Sigmoid colon (tissue), 7 donors: ENCODE data around the gene LRIT1. TPM values are rescaled to one million over a fixed set of nuclear protein-coding genes. Genes with fewer than 3 reads are reported as not detected.

Experiments
- DNase-seq: peaks from one replicate; pipeline ENCODE4 v3.0.0-alpha.2; 2019
- H3K27ac ChIP-seq, 4 donors: fragments of 200-600 bp; sonication (generic); one replicate each; pipeline ENCODE4 v1.5.1; 2016 to 2019; ENCODE audit warnings: mild to moderate bottlenecking in 1 of 4
- H3K27me3 ChIP-seq, 3 donors: fragments of 200-600 bp; sonication (generic); one replicate each; pipeline ENCODE4 v1.5.1; 2019; ENCODE audit warnings: mild to moderate bottlenecking in 1 of 3
- H3K36me3 ChIP-seq, 4 donors: fragments of 200-600 bp; sonication (generic); one replicate each; pipeline ENCODE4 v1.5.1; 2016 to 2019
- H3K4me1 ChIP-seq, 4 donors: fragments of 200-600 bp; sonication (generic); one replicate each; pipeline ENCODE4 v1.5.1; 2017 to 2019
- H3K4me3 ChIP-seq, 4 donors: fragments of 200-600 bp; sonication (generic); one replicate each; pipeline ENCODE4 v1.5.1; 2017 to 2019; ENCODE audit warnings: mild to moderate bottlenecking in 2 of 4, moderate library complexity in 1 of 4
- H3K9me3 ChIP-seq, 4 donors: fragments of 200-600 bp in 3 of 4; sonication (generic) in 3 of 4; one replicate each; pipeline versions ENCODE4 v1.5.1 to v1.6.1; 2013 to 2019
- EP300 ChIP-seq, 4 donors: sonication (generic); formaldehyde crosslinking; IDR thresholded peaks; one replicate each; pipeline ENCODE4 v1.6.1; 2017; ENCODE audit warnings: antibody characterized with exemption in 4 of 4
- POLR2A ChIP-seq, 2 donors: fragments of 450-650 bp; IDR thresholded peaks; one replicate each; pipeline ENCODE4 v1.6.1; 2016; ENCODE audit warnings: antibody characterized with exemption in 2 of 2, mild to moderate bottlenecking in 2 of 2, moderate library complexity in 2 of 2
- POLR2AphosphoS5 ChIP-seq, 4 donors: sonication (generic); formaldehyde crosslinking; IDR thresholded peaks; one replicate each; pipeline ENCODE4 v1.6.1; 2017; ENCODE audit warnings: antibody characterized with exemption in 4 of 4
- WGBS, 2 donors: extraction: QIAGEN DNeasy Blood & Tissue Kit; methylation state at CpG; one replicate each; pipeline ENCODE4 v1.1.7; 2013; 5-methylcytosine and 5-hydroxymethylcytosine counted together
- intact Hi-C: fragments of 100-400 bp; cut with DNase I; formaldehyde crosslinking; loops from one replicate; pipeline ENCODE4 v1.15.1; 2023
- polyA plus RNA-seq, 3 donors: library from polyadenylated mRNA; stranded (reverse); fragments of 200-250 nt; gene quantifications; one replicate each; pipeline ENCODE4 v1.2.3, GENCODE V29; 2013
- total RNA-seq, 4 donors: library from RNA; depleted of rRNA; stranded (reverse); fragments of >200 nt; gene quantifications; one replicate each; pipeline ENCODE4 v1.1.0, GENCODE V29; 2016
- TF ChIP-seq, protein P1 (sequence below), 4 experiments: fragments of 450-650 bp in 3 of 4; fragments of 200-600 bp in 1 of 4; IDR thresholded peaks; one replicate each; pipeline ENCODE4 v1.5.1; 2016 to 2019; ENCODE audit warnings: antibody characterized with exemption in 4 of 4, mild to moderate bottlenecking in 3 of 4, moderate library complexity in 2 of 4
- donor health status: healthy with polysubstance abuse.
- donor health status: Bipolar disorder and iron deficiency.
- donor health status: healthy.

Gene LRIT1
- total and polyA plus RNA-seq, 7 donors: not detected

DNA sequence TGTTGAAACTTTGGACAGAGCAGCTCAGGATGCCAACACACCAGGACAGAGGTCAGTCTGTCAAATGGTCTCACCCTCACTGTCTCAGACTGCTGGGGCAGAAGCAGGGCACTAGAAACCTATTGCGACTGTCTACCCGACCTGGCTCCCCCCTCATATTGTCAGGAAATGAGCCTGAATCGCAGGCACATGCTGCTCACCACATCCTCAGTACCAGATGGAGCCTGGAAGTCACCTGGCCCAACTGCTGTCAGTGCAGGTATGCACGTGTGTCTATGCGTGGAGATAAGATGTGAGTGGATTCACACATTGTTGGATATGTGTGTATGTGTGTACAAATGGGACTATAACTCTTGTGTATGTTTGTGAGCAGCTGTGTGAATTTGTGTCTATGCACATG, 50.2 kb downstream of the LRIT1 start:
- peaks cover 0 to 23% (median 19%) of the 10 kb centered on the region in 4 donors for H3K4me1 ChIP-seq
- no peak overlapping the region for H3K27ac ChIP-seq
- H3K9me3 ChIP-seq: no peaks in the 10 kb centered on the region
- TF ChIP-seq EP300 (IDR thresholded peaks at IDR 0.05): no peak
- 60 to 87% methylated on average over 5 of the region's 5 CpGs for WGBS, 2 donors
- H3K27me3 ChIP-seq: peaks cover 0 to 44% (median 14%) of the 10 kb centered on the region in 3 donors
- DNase-seq: no peak
- intact Hi-C loops: no loop called here
- H3K36me3 ChIP-seq: no peaks in the 10 kb centered on the region
- no peak overlapping the region for H3K4me3 ChIP-seq

DNA sequence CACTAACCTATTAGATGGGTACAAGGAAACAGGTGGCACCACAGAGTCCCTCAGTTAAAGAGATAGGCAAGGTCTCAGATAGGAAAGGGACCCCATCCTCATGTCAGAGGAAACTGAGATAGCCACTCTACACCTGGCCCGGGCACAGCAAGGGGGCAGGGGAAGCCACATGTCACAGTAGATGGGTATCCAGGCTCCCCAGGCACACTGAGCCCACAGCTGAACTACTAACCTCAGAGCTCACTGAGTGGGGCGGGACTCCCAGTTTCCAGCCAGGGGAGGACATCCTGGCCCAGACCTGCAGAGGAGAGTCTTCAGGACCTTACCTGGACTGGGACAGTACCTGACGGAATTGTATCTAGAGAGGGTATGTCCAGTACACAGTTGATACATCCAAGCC, 50.7 kb downstream of the LRIT1 start:
- 78 to 94% methylated on average over 3 of the region's 3 CpGs for WGBS, 2 donors
- intact Hi-C loops: no loop called here

DNA sequence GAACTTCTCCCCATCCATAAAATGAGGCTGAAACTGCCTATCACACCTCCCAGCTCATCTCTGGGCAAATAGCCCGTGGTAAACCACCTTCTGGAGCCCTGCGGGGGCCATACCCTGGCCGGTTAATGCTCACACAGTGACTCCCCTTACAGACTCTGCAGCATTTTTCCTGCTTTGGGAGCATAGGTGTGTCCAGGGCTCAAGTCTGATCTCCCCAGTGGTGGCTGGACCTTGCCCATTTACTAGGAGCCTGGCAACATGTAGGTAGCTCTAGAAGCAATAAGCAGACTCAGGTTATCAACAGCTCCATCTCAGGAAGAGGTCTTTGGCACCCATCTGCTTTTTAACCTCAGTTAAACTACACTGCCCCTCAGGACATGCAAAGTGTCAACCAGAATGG, 52.5 kb downstream of the LRIT1 start:
- Histone ChIP-seq H3K4me1 (peaks cover 0 to under 1% (median 0%) of the 10 kb centered on the region in 4 donors), H3K9me3 (no peaks in the 10 kb centered on the region), H3K27me3 (peaks cover 0 to 25% (median 0%) of the 10 kb centered on the region in 3 donors), H3K36me3 (no peaks in the 10 kb centered on the region), H3K27ac (no peak overlapping the region), H3K4me3 (no peak overlapping the region)
- 15 to 58% methylated on average over 3 of the region's 3 CpGs for WGBS, 2 donors
- DNase-seq: no peak
- TF ChIP-seq POLR2AphosphoS5 (IDR thresholded peaks at IDR 0.05) (no peak), EP300 (IDR thresholded peaks at IDR 0.05) (no peak), POLR2A (IDR thresholded peaks at IDR 0.05) (no peak)
- TF ChIP-seq, protein P1, sequence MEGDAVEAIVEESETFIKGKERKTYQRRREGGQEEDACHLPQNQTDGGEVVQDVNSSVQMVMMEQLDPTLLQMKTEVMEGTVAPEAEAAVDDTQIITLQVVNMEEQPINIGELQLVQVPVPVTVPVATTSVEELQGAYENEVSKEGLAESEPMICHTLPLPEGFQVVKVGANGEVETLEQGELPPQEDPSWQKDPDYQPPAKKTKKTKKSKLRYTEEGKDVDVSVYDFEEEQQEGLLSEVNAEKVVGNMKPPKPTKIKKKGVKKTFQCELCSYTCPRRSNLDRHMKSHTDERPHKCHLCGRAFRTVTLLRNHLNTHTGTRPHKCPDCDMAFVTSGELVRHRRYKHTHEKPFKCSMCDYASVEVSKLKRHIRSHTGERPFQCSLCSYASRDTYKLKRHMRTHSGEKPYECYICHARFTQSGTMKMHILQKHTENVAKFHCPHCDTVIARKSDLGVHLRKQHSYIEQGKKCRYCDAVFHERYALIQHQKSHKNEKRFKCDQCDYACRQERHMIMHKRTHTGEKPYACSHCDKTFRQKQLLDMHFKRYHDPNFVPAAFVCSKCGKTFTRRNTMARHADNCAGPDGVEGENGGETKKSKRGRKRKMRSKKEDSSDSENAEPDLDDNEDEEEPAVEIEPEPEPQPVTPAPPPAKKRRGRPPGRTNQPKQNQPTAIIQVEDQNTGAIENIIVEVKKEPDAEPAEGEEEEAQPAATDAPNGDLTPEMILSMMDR (IDR thresholded peaks at IDR 0.05): no peak
- intact Hi-C loops: no loop called here

More for the DNA sequence above, 50.7 kb downstream of the LRIT1 start:
- peak; percentile 32 for DNase-seq
- no peak overlapping the region for H3K4me3 ChIP-seq
- H3K36me3 ChIP-seq: no peaks in the 10 kb centered on the region
- no peaks in the 10 kb centered on the region for H3K9me3 ChIP-seq
- H3K27me3 ChIP-seq: peaks cover 0 to 39% (median 14%) of the 10 kb centered on the region in 3 donors
- H3K4me1 ChIP-seq: peaks cover 0 to 18% (median 15%) of the 10 kb centered on the region in 4 donors
- TF ChIP-seq EP300 (IDR thresholded peaks at IDR 0.05) (no peak), POLR2A (IDR thresholded peaks at IDR 0.05) (no peak), POLR2AphosphoS5 (IDR thresholded peaks at IDR 0.05) (no peak)
- TF ChIP-seq, protein P1 (IDR thresholded peaks at IDR 0.05): no peak
- no peak overlapping the region for H3K27ac ChIP-seq

DNA sequence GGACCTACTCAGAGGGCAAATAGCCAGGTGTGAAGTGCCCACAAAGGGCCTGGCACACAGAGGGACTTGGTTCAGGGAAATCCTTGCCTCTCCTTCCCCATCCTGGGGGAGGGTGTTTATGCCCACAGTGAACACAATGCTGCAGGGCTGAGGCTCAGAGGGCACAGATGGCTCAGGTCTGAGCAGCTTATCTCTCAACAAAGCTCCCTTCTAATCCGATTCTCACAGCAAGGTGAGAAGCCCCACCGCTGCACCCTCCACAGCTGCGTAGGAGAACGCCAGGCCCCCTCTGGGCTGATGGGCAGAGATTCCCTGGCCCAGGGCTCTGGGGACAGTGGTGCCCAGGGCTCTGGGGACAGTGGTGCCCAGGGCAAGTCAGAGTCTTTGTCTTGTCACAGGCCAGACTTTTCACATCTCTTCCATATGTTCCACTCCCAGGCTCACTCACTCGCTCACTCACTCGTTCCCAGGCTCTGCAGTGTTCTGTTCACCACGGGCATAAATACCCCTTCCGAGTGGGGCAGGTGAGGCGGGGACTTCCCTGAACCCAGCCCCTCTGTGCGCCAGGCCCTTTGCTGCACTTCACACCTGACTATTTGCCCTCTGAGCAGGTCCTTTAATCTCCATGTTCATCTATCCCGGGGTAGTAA, 55.7 kb downstream of the LRIT1 start:
- H3K9me3 ChIP-seq: no peaks in the 10 kb centered on the region

DNA sequence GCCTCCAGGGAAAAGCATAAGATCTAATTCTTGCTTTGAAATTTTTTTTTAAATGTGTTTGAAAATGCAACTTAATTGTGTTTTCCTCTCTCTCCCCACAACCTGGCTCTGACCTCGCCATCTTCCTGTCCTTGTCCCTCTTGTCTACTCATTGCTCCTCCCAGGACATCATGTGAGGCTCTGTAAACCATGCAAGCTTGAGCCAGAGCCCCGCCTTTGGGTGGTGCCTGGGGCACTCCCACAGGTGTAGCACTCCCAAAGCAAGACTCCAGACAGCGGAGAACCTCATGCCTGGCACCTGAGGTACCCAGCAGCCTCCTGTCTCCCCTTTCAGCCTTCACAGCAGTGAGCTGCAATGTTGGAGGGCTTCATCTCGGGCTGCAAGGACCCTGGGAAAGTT, 56.8 kb downstream of the LRIT1 start:
- WGBS, 2 donors: 16 to 61% methylated on average over 4 of the region's 4 CpGs
- H3K9me3 ChIP-seq: no peaks in the 10 kb centered on the region
- intact Hi-C loops: no loop called here

More for the DNA sequence above, 55.7 kb downstream of the LRIT1 start:
- Histone ChIP-seq H3K36me3 (no peaks in the 10 kb centered on the region), H3K4me3 (no peak overlapping the region), H3K4me1 (no peaks in the 10 kb centered on the region), H3K27ac (no peak overlapping the region), H3K27me3 (peaks cover 0 to 10% (median 0%) of the 10 kb centered on the region in 3 donors)
- WGBS, 2 donors: 69 to 76% methylated on average over 11 of the region's 11 CpGs
- no peak for DNase-seq
- TF ChIP-seq POLR2AphosphoS5 (IDR thresholded peaks at IDR 0.05): no peak
- no peak for TF ChIP-seq EP300 (IDR thresholded peaks at IDR 0.05)
- TF ChIP-seq, protein P1 (IDR thresholded peaks at IDR 0.05): no peak
- TF ChIP-seq POLR2A (IDR thresholded peaks at IDR 0.05): no peak
- intact Hi-C loops: no loop called here

More for the DNA sequence above, 56.8 kb downstream of the LRIT1 start:
- Histone ChIP-seq H3K4me1 (no peaks in the 10 kb centered on the region), H3K4me3 (no peak overlapping the region), H3K36me3 (no peaks in the 10 kb centered on the region), H3K27me3 (peaks cover 0 to 4% (median 0%) of the 10 kb centered on the region in 3 donors), H3K27ac (no peak overlapping the region)
- DNase-seq: no peak
- TF ChIP-seq POLR2A (IDR thresholded peaks at IDR 0.05) (no peak), POLR2AphosphoS5 (IDR thresholded peaks at IDR 0.05) (no peak), EP300 (IDR thresholded peaks at IDR 0.05) (no peak)
- TF ChIP-seq, protein P1 (IDR thresholded peaks at IDR 0.05): no peak
